ENCODE data around the gene CFAP74. TPM values are rescaled to one million over a fixed set of nuclear protein-coding genes. Genes with fewer than 3 reads are reported as not detected.

CFAP74 gene
- total RNA-seq, 1 experiment from 2014 or later = not detected

GRCh38 chr1:2039251-2039650, 35.7 kb upstream of the CFAP74 start:
- CTCF ChIA-PET = interaction anchor here (0.6 to 3.0 kb wide), 3 partner anchors 9 to 132 kb away, joined by 3 to 22 read pairs (median 3); no protein-coding TSS in a partner anchor
- H3K36me3 Mint-ChIP-seq (ENCODE audit: insufficient read depth, unreplicated experiment) = peaks cover 7% of the 10 kb centered on the region
- POLR2A ChIA-PET = no interaction called here
- H3K27me3 Mint-ChIP-seq (ENCODE audit: insufficient read depth, unreplicated experiment) = no peaks in the 10 kb centered on the region
- no peak overlapping the region for H3K4me3 Mint-ChIP-seq (ENCODE audit: unreplicated experiment)
- TF ChIP-seq, protein P1, sequence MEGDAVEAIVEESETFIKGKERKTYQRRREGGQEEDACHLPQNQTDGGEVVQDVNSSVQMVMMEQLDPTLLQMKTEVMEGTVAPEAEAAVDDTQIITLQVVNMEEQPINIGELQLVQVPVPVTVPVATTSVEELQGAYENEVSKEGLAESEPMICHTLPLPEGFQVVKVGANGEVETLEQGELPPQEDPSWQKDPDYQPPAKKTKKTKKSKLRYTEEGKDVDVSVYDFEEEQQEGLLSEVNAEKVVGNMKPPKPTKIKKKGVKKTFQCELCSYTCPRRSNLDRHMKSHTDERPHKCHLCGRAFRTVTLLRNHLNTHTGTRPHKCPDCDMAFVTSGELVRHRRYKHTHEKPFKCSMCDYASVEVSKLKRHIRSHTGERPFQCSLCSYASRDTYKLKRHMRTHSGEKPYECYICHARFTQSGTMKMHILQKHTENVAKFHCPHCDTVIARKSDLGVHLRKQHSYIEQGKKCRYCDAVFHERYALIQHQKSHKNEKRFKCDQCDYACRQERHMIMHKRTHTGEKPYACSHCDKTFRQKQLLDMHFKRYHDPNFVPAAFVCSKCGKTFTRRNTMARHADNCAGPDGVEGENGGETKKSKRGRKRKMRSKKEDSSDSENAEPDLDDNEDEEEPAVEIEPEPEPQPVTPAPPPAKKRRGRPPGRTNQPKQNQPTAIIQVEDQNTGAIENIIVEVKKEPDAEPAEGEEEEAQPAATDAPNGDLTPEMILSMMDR (IDR thresholded peaks at IDR 0.05; ENCODE audit: unreplicated experiment) = no peak
- H3K9me3 Mint-ChIP-seq (ENCODE audit: unreplicated experiment) = no peaks in the 10 kb centered on the region
- no TSS peak for BruUV-seq (replicated peaks)
- intact Hi-C loops (cut with micrococcal nuclease) = no loop called here
- DNase-seq (ENCODE audit: unreplicated experiment) = no peak
- no peak overlapping the region for H3K27ac Mint-ChIP-seq (ENCODE audit: low read depth, unreplicated experiment)
- H3K4me1 Mint-ChIP-seq (ENCODE audit: insufficient read depth, unreplicated experiment) = no peaks in the 10 kb centered on the region

- ChIA-PET POLR2A (no interaction called here), CTCF (interaction anchor here (0.7 to 0.8 kb wide), 2 partner anchors 9 to 13 kb away, joined by 3 to 5 read pairs; no protein-coding TSS in a partner anchor)
- BruUV-seq (replicated peaks) = no TSS peak
- no peak overlapping the region for H3K4me3 Mint-ChIP-seq (ENCODE audit: unreplicated experiment)
- no peaks in the 10 kb centered on the region for H3K4me1 Mint-ChIP-seq (ENCODE audit: insufficient read depth, unreplicated experiment)
- TF ChIP-seq, protein P1 (IDR thresholded peaks at IDR 0.05; ENCODE audit: unreplicated experiment) = no peak
- no peaks in the 10 kb centered on the region for H3K9me3 Mint-ChIP-seq (ENCODE audit: unreplicated experiment)
- intact Hi-C loops (cut with micrococcal nuclease) = no loop called here
- no peak for DNase-seq (ENCODE audit: unreplicated experiment)
- no peak overlapping the region for H3K27ac Mint-ChIP-seq (ENCODE audit: low read depth, unreplicated experiment)
- no peaks in the 10 kb centered on the region for H3K27me3 Mint-ChIP-seq (ENCODE audit: insufficient read depth, unreplicated experiment)
- no peaks in the 10 kb centered on the region for H3K36me3 Mint-ChIP-seq (ENCODE audit: insufficient read depth, unreplicated experiment)
These were observed 34.6 kb upstream of the CFAP74 start for GRCh38 chr1:2038229-2038628.

DNA sequence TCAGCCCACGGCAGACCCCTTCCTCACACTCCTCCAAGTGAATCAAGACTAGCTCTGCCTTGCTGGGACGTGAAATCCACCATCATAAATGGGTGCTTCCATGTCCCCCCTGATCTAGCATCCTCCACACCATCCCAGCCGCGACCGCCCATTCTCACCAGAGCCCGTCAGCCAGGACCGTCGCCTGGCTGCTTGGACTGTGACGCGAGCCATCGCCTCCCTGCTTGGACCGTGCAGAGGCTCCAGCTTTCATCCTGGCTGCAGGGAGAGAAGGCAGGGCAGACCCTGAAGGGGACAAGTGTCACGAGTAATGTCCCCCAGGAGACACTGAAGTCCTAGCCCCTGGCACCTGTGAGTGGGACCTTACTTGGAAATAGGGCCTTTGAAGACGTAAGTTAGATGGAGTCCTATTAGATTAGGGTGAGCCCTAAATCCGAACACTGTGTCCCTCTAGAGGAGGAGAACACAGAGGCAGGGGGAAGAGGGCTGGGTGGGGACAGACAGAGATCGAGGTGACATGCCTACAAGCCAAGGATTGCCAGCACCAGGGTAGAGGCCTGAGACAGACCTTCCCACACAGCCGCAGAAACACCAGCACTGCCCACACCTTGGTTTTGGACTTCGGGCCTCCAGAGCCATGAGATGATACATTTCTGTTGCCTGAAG, 33.9 kb upstream of the CFAP74 start:
- no peaks in the 10 kb centered on the region for H3K4me1 Mint-ChIP-seq (ENCODE audit: insufficient read depth, unreplicated experiment)
- intact Hi-C loops (cut with micrococcal nuclease) = no loop called here
- CTCF ChIA-PET = interaction anchor here (0.6 to 0.7 kb wide), 2 partner anchors 9 to 82 kb away, joined by 3 to 5 read pairs; no protein-coding TSS in a partner anchor
- H3K9me3 Mint-ChIP-seq (ENCODE audit: unreplicated experiment) = no peaks in the 10 kb centered on the region
- H3K36me3 Mint-ChIP-seq (ENCODE audit: insufficient read depth, unreplicated experiment) = no peaks in the 10 kb centered on the region
- DNase-seq (ENCODE audit: unreplicated experiment) = no peak
- H3K4me3 Mint-ChIP-seq (ENCODE audit: unreplicated experiment) = no peak overlapping the region
- no peak overlapping the region for H3K27ac Mint-ChIP-seq (ENCODE audit: low read depth, unreplicated experiment)
- TF ChIP-seq, protein P1 (IDR thresholded peaks at IDR 0.05; ENCODE audit: unreplicated experiment) = no peak
- POLR2A ChIA-PET = no interaction called here
- no peaks in the 10 kb centered on the region for H3K27me3 Mint-ChIP-seq (ENCODE audit: insufficient read depth, unreplicated experiment)
- no TSS peak for BruUV-seq (replicated peaks)

- TF ChIP-seq, protein P1 (IDR thresholded peaks at IDR 0.05; ENCODE audit: unreplicated experiment) = no peak
- Mint-ChIP-seq H3K4me3 (ENCODE audit: unreplicated experiment) (no peak overlapping the region), H3K36me3 (ENCODE audit: insufficient read depth, unreplicated experiment) (no peaks in the 10 kb centered on the region), H3K4me1 (ENCODE audit: insufficient read depth, unreplicated experiment) (no peaks in the 10 kb centered on the region), H3K27me3 (ENCODE audit: insufficient read depth, unreplicated experiment) (no peaks in the 10 kb centered on the region), H3K9me3 (ENCODE audit: unreplicated experiment) (no peaks in the 10 kb centered on the region), H3K27ac (ENCODE audit: low read depth, unreplicated experiment) (no peak overlapping the region)
- intact Hi-C loops (cut with micrococcal nuclease) = no loop called here
- ChIA-PET POLR2A (no interaction called here), CTCF (interaction anchor here (0.6 to 1.2 kb wide), 3 partner anchors 8 to 139 kb away, joined by 3 to 7 read pairs (median 3); no protein-coding TSS in a partner anchor)
- DNase-seq (ENCODE audit: unreplicated experiment) = no peak
- no TSS peak for BruUV-seq (replicated peaks)
These were observed 32.7 kb upstream of the CFAP74 start for GRCh38 chr1:2036287-2036686.

All from MCF 10A (cell line).